H1 (cell line): ENCODE measurements around the gene MAGI2. TPM values are rescaled to one million over a fixed set of nuclear protein-coding genes. Genes with fewer than 3 reads are reported as not detected.

Experiments
- CTCF ChIA-PET: fragments of 300-600 bp; sonication (Branson Sonifier 250); formaldehyde crosslinking; loops from one replicate; lab custom pipeline; 2021; ENCODE audit not compliant: partially characterized antibody; lab: Charles Lee
- POLR2A ChIA-PET: fragments of 300-600 bp; sonication (Branson Sonifier 250); formaldehyde crosslinking; loops from one replicate; lab custom pipeline; 2021; ENCODE audit warnings: inconsistent platforms; ENCODE audit not compliant: partially characterized antibody; lab: Charles Lee
- DNase-seq, 2 experiments: peaks; one replicate each; pipeline versions ENCODE4 v3.0.0 to v3.0.0-alpha.2; 2010 to 2022; ENCODE audit warnings: low spot score in 2 of 2, low read depth in 1 of 2, mixed read lengths in 1 of 2
- FAIRE-seq: peaks from 2 replicates; lab custom pipeline; 2011; peaks lifted over from hg19 to GRCh38; lab: Jason Lieb, UNC
- H2AFZ ChIP-seq: 2 replicates; pipeline ENCODE4 v1.8.1; 2012; ENCODE audit warnings: low read length, inconsistent platforms
- H2AK5ac ChIP-seq: 2 replicates; pipeline ENCODE4 v1.6.1; 2013; ENCODE audit warnings: low read depth, low read length
- H2BK120ac ChIP-seq: replicated peaks from 2 replicates; pipeline ENCODE3; 2013; ENCODE audit warnings: low read depth, low read length, inconsistent platforms
- H2BK12ac ChIP-seq: 2 replicates; pipeline ENCODE4 v1.6.1; 2013; ENCODE audit warnings: low read depth, low read length
- H2BK15ac ChIP-seq: 2 replicates; pipeline ENCODE4 v1.6.1; 2013; ENCODE audit warnings: low read length
- H2BK20ac ChIP-seq: 2 replicates; pipeline ENCODE4 v1.6.1; 2013; ENCODE audit warnings: low read length
- H2BK5ac ChIP-seq: 2 replicates; pipeline ENCODE4 v1.6.1; 2013; ENCODE audit warnings: low read depth, low read length
- H3K14ac ChIP-seq: 2 replicates; pipeline ENCODE4 v1.6.1; 2013; ENCODE audit warnings: inconsistent platforms; ENCODE audit not compliant: insufficient read length
- H3K18ac ChIP-seq: 2 replicates; pipeline ENCODE4 v1.6.1; 2013; ENCODE audit warnings: low read length; ENCODE audit errors: extremely low read depth
- H3K23ac ChIP-seq: 2 replicates; pipeline ENCODE4 v1.6.1; 2013; ENCODE audit warnings: inconsistent platforms; ENCODE audit not compliant: insufficient read length
- H3K23me2 ChIP-seq: 2 replicates; pipeline ENCODE4 v1.6.1; 2013; ENCODE audit warnings: low read depth, low read length
- H3K27ac ChIP-seq: 2 replicates; pipeline ENCODE4 v1.6.1; 2011; ENCODE audit warnings: low read depth, low read length, inconsistent platforms
- H3K27me3 ChIP-seq, 4 experiments: replicated peaks in 1 of 4; 1 replicate in 1 of 4; 2 replicates in 3 of 4; pipeline versions ENCODE4 v1.6.1 to v1.8.1; 2011 to 2013; ENCODE audit warnings: low read length in 3 of 4, mild to moderate bottlenecking in 3 of 4, inconsistent platforms in 2 of 4, mixed read lengths in 2 of 4, moderate library complexity in 1 of 4; ENCODE audit not compliant: control insufficient read depth in 3 of 4, insufficient read depth in 3 of 4; ENCODE audit errors: extremely low read depth in 1 of 4
- H3K36me3 ChIP-seq, 4 experiments: 2 replicates each; pipeline versions ENCODE4 v1.6.1 to v1.8.1; 2011 to 2013; ENCODE audit warnings: mild to moderate bottlenecking in 4 of 4, low read length in 3 of 4, moderate library complexity in 2 of 4, control low read depth in 1 of 4, inconsistent platforms in 1 of 4; ENCODE audit not compliant: insufficient read depth in 4 of 4, control insufficient read depth in 2 of 4
- H3K4ac ChIP-seq: replicated peaks from 2 replicates; pipeline ENCODE3; 2013; ENCODE audit warnings: low read length, low read depth, mixed read lengths, inconsistent platforms; ENCODE audit not compliant: insufficient read length
- H3K4me1 ChIP-seq, 4 experiments: replicated peaks in 1 of 4; 1 replicate in 1 of 4; 2 replicates in 3 of 4; pipeline versions ENCODE4 v1.6.1 to v1.8.1; 2011 to 2013; ENCODE audit warnings: low read length in 3 of 4, inconsistent platforms in 2 of 4, mixed read lengths in 1 of 4; ENCODE audit not compliant: insufficient read depth in 4 of 4, control insufficient read depth in 3 of 4
- H3K4me2 ChIP-seq, 2 experiments: 2 replicates each; pipeline versions ENCODE4 v1.6.1 to v1.8.1; 2011 to 2013; ENCODE audit warnings: low read depth in 2 of 2, low read length in 2 of 2, control low read depth in 1 of 2, inconsistent platforms in 1 of 2, mild to moderate bottlenecking in 1 of 2; ENCODE audit not compliant: insufficient read depth in 1 of 2
- H3K4me3 ChIP-seq, 4 experiments: fragments of 200-600, 300-600 bp in 1 of 4; sonication (generic), shearing (Covaris generic), sonication (Bioruptor Twin) in 1 of 4; 2 replicates each; pipeline versions ENCODE4 v1.5.1 to v1.8.1; 2011 to 2016; ENCODE audit warnings: low read length in 4 of 4, low read depth in 3 of 4, control low read depth in 2 of 4, inconsistent platforms in 2 of 4, mild to moderate bottlenecking in 2 of 4, mixed read lengths in 1 of 4, moderate library complexity in 1 of 4; ENCODE audit not compliant: insufficient read depth in 2 of 4; ENCODE audit errors: extremely low read depth in 1 of 4
- H3K56ac ChIP-seq: replicated peaks from 2 replicates; pipeline ENCODE3; 2013; ENCODE audit warnings: low read depth, mild to moderate bottlenecking, mixed read lengths, low read length, inconsistent platforms; ENCODE audit not compliant: insufficient read length
- H3K79me1 ChIP-seq: 2 replicates; pipeline ENCODE4 v1.6.1; 2013; ENCODE audit warnings: low read depth, low read length, control low read depth
- H3K79me2 ChIP-seq, 2 experiments: 2 replicates each; pipeline versions ENCODE4 v1.6.1 to v1.8.1; 2012 to 2013; ENCODE audit warnings: low read length in 2 of 2, mild to moderate bottlenecking in 2 of 2, inconsistent platforms in 1 of 2; ENCODE audit not compliant: insufficient read depth in 2 of 2, control insufficient read depth in 1 of 2
- H3K9ac ChIP-seq, 4 experiments: replicated peaks in 1 of 4; 1 replicate in 1 of 4; 2 replicates in 3 of 4; pipeline versions ENCODE4 v1.6.1 to v1.8.1; 2011 to 2013; ENCODE audit warnings: low read depth in 3 of 4, low read length in 3 of 4, control low read depth in 2 of 4, mild to moderate bottlenecking in 2 of 4, moderate library complexity in 2 of 4, inconsistent platforms in 1 of 4; ENCODE audit errors: extremely low read depth in 1 of 4
- H3K9me3 ChIP-seq, 2 experiments: 2 replicates each; pipeline versions ENCODE4 v1.6.1 to v1.8.1; 2012 to 2013; ENCODE audit warnings: mild to moderate bottlenecking in 2 of 2, moderate library complexity in 2 of 2, control low read depth in 1 of 2, inconsistent platforms in 1 of 2, low read depth in 1 of 2, low read length in 1 of 2, mixed read lengths in 1 of 2; ENCODE audit not compliant: insufficient read depth in 2 of 2
- H4K20me1 ChIP-seq, 2 experiments: replicated peaks in 1 of 2; 2 replicates each; pipeline versions ENCODE3 to v1.8.1; 2011 to 2013; ENCODE audit warnings: inconsistent platforms in 2 of 2, low read length in 2 of 2, mild to moderate bottlenecking in 1 of 2; ENCODE audit not compliant: insufficient read depth in 2 of 2, control insufficient read depth in 1 of 2
- H4K5ac ChIP-seq: 2 replicates; pipeline ENCODE4 v1.6.1; 2013; ENCODE audit warnings: low read length, low read depth, mixed read lengths, inconsistent platforms; ENCODE audit not compliant: insufficient read length
- H4K8ac ChIP-seq: 2 replicates; pipeline ENCODE4 v1.8.0; 2013; ENCODE audit warnings: mild to moderate bottlenecking, moderate library complexity, low read length, inconsistent platforms; ENCODE audit not compliant: insufficient read depth; ENCODE audit errors: extremely low read depth
- H4K91ac ChIP-seq: replicated peaks from 2 replicates; pipeline ENCODE3; 2013; ENCODE audit warnings: low read length, mixed read lengths, inconsistent platforms; ENCODE audit not compliant: insufficient read length
- CTBP2 ChIP-seq: IDR thresholded peaks from 2 replicates; pipeline ENCODE4 v1.7.0; 2011; ENCODE audit warnings: borderline replicate concordance, mild to moderate bottlenecking, moderate library complexity, mixed read lengths, low read length; ENCODE audit not compliant: insufficient read depth, insufficient read length
- JUND ChIP-seq: IDR thresholded peaks from 2 replicates; pipeline ENCODE4 v1.6.1; 2011; ENCODE audit warnings: mild to moderate bottlenecking, improper control_type of control experiment, low read length
- NRF1 ChIP-seq: IDR thresholded peaks from 2 replicates; pipeline ENCODE4 v1.6.1; 2011; ENCODE audit warnings: mild to moderate bottlenecking, low read depth, low read length, improper control_type of control experiment
- polyA plus RNA-seq, 7 experiments: library from polyadenylated mRNA; depleted of rRNA in 3 of 7; stranded (reverse) in 5 of 7; unstranded in 2 of 7; fragments of >200 nt in 5 of 7; fragments of 200-250 nt in 2 of 7; gene quantifications; 1 replicate in 5 of 7; 2 replicates in 1 of 7; 4 replicates in 1 of 7; pipeline versions ENCODE4 v1.2.1 to v1.2.3, GENCODE V29; 2011 to 2013; ENCODE audit warnings: missing spikeins in 2 of 7, mixed read lengths in 2 of 7
- total RNA-seq: library from RNA; stranded (reverse); fragmentation: NEBNext Ultra II Directional; extraction: Animal tissue kit (Norgen Biotek cat#: 25700); gene quantifications from 2 replicates; pipeline ENCODE4 v1.2.1, GENCODE V29; 2021

Gene MAGI2
- total and polyA plus RNA-seq, 2 of the 8 experiments (the other 6 are each of a cell fraction or from before 2014, with no cell fraction given), result 6.0 to 27.3 TPM

DNA sequence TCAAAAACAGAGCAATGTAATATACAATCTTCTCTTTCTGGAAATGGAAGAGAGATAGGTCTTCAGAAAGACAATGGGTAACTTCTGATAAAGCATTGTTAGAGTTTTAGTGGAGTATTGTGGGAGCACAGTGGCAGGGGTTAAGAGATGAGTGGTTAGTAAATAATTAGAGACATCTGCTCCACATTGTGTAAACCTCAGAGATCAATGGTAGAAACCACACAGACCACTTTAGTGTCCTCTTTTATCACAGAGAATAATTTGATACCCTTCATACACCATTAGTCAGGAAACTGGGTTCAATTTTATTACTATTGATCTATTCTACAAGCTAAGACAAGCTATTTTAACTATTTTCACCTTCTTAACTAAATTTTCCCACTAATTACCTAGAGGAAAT is 35.9 kb upstream of the MAGI2 start:
- Histone ChIP-seq H2BK120ac (no peak overlapping the region), H3K23ac (no peak overlapping the region), H2AFZ (no peak overlapping the region), H3K27me3 (no peaks in the 10 kb centered on the region), H3K9me3 (no peaks in the 10 kb centered on the region), H3K4me3 (no peak overlapping the region), H3K18ac (no peak overlapping the region), H3K27ac (no peak overlapping the region), H4K5ac (no peak overlapping the region), H3K4me1 (no peaks in the 10 kb centered on the region), H2AK5ac (no peak overlapping the region), H4K91ac (no peak overlapping the region)
- no peak for DNase-seq
- TF ChIP-seq JUND (no peak), NRF1 (no peak), CTBP2 (no peak)
- TF ChIP-seq, all 59 proteins: peak for 0
- H4K8ac ChIP-seq, result no peak overlapping the region
- no peak overlapping the region for H3K14ac ChIP-seq
- H2BK5ac ChIP-seq, result no peak overlapping the region
- H3K23me2 ChIP-seq, result no peaks in the 10 kb centered on the region
- H3K56ac ChIP-seq, result no peak overlapping the region
- H3K36me3 ChIP-seq, result no peaks in the 10 kb centered on the region
- no peak overlapping the region for H3K4me2 ChIP-seq
- no peak for FAIRE-seq
- CTCF ChIA-PET, result interaction anchor here (1.0 kb wide), 1 partner anchor 69 kb away, joined by 3 read pairs; no protein-coding TSS in a partner anchor
- H2BK20ac ChIP-seq, result no peak overlapping the region
- H3K79me2 ChIP-seq, result no peaks in the 10 kb centered on the region
- no peak overlapping the region for H3K9ac ChIP-seq
- no peaks in the 10 kb centered on the region for H3K79me1 ChIP-seq
- H4K20me1 ChIP-seq, result no peaks in the 10 kb centered on the region
- H3K4ac ChIP-seq, result no peak overlapping the region
- H2BK12ac ChIP-seq, result no peak overlapping the region
- POLR2A ChIA-PET, result no interaction called here
- no peak overlapping the region for H2BK15ac ChIP-seq
